A673 (cell line): ENCODE results near the gene TCP11L2. TPM values are rescaled to one million over a fixed set of nuclear protein-coding genes. Genes with fewer than 3 reads are reported as not detected.

Source experiments
- BruUV-seq: library from RNA; stranded (reverse); fragments of 400-500 nt; replicated peaks from 2 replicates; lab custom pipeline; 2021; lab: Mats Ljungman, UMichigan
- CTCF ChIA-PET: fragments of 300-600 bp; sonication (Branson Sonifier 250); formaldehyde crosslinking; loops from one replicate; lab custom pipeline; 2022; ENCODE audit warnings: antibody characterized with exemption; lab: Charles Lee
- POLR2A ChIA-PET: fragments of 300-600 bp; sonication (Branson Sonifier 250); formaldehyde crosslinking; loops from one replicate; lab custom pipeline; 2022; ENCODE audit warnings: antibody characterized with exemption; ENCODE audit not compliant: low non-redundant PET; lab: Charles Lee
- DNase-seq: peaks from one replicate; pipeline ENCODE4 v3.0.0-alpha.2; 2015; ENCODE audit warnings: low spot score
- H3K27ac ChIP-seq: fragments of 200-600 bp; sonication (generic); 2 replicates; pipeline ENCODE4 v1.5.1; 2016; ENCODE audit warnings: mixed run types, low read depth, mild to moderate bottlenecking, mixed read lengths, antibody characterized with exemption, low read length; ENCODE audit not compliant: poor library complexity, severe bottlenecking
- H3K27me3 ChIP-seq: fragments of 200-600 bp; sonication (generic); replicated peaks from 2 replicates; pipeline ENCODE4 v1.6.1; 2017; ENCODE audit warnings: mixed run types, low read depth, mild to moderate bottlenecking, mixed read lengths, antibody characterized with exemption, low read length; ENCODE audit not compliant: insufficient read depth, poor library complexity
- H3K36me3 ChIP-seq: fragments of 200-600 bp; sonication (generic); 2 replicates; pipeline ENCODE4 v1.6.1; 2016; ENCODE audit warnings: mixed run types, mild to moderate bottlenecking, mixed read lengths, antibody characterized with exemption, low read length; ENCODE audit not compliant: insufficient read depth, poor library complexity, severe bottlenecking
- H3K4me1 ChIP-seq: fragments of 200-600 bp; sonication (generic); 2 replicates; pipeline ENCODE4 v1.6.1; 2017; ENCODE audit warnings: mixed run types, mild to moderate bottlenecking, mixed read lengths, antibody characterized with exemption, low read length; ENCODE audit not compliant: insufficient read depth, poor library complexity, severe bottlenecking
- H3K4me3 ChIP-seq: fragments of 200-600 bp; sonication (generic); 2 replicates; pipeline ENCODE4 v1.5.1; 2016; ENCODE audit warnings: low read depth, mixed run types, mild to moderate bottlenecking, mixed read lengths, low read length; ENCODE audit not compliant: poor library complexity, severe bottlenecking
- H3K9me3 ChIP-seq: fragments of 200-600 bp; sonication (generic); 2 replicates; pipeline ENCODE4 v1.6.1; 2016; ENCODE audit warnings: mixed run types, low read depth, mild to moderate bottlenecking, mixed read lengths, antibody characterized with exemption, low read length; ENCODE audit not compliant: poor library complexity, severe bottlenecking
- CTCF ChIP-seq: fragments of 300-800, 200-600 bp; sonication (generic); conservative IDR thresholded peaks from 2 replicates; pipeline ENCODE4 v1.5.1; 2017; ENCODE audit warnings: low read depth, mild to moderate bottlenecking, antibody characterized with exemption, low read length, moderate library complexity, mixed read lengths
- EZH2 ChIP-seq: fragments of 200-600 bp; sonication (generic); IDR thresholded peaks from 2 replicates; pipeline ENCODE4 v1.6.1; 2017; ENCODE audit warnings: borderline replicate concordance, low read depth, mild to moderate bottlenecking, mixed read lengths, antibody characterized with exemption, low read length; ENCODE audit not compliant: poor library complexity, severe bottlenecking
- intact Hi-C: fragments of 100-400 bp; cut with micrococcal nuclease; formaldehyde crosslinking; loops from one replicate; pipeline ENCODE4 v1.10.0; 2022; ENCODE audit not compliant: unreplicated experiment
- total RNA-seq: library from RNA; stranded (reverse); gene quantifications from 2 replicates; pipeline ENCODE4 v1.2.3, GENCODE V29; 2021

Gene TCP11L2
- total RNA-seq, 1 experiment from 2014 or later: 0.39 TPM

- Histone ChIP-seq H3K27me3 (no peaks in the 10 kb centered on the region), H3K9me3 (no peaks in the 10 kb centered on the region), H3K4me1 (peaks cover 5% of the 10 kb centered on the region), H3K27ac (no peak overlapping the region), H3K36me3 (no peaks in the 10 kb centered on the region), H3K4me3 (no peak overlapping the region)
- intact Hi-C loops: no loop called here
- no peak for DNase-seq
- ChIA-PET CTCF (no interaction called here), POLR2A (no interaction called here)
- TF ChIP-seq CTCF (no peak), EZH2 (no peak)
- BruUV-seq: no TSS peak
Measured at GRCh38 chr12:106305376-106305775, 2.8 kb downstream of the TCP11L2 start.

GRCh38 chr12:106307181-106307580 lies 4.6 kb downstream of the TCP11L2 start:
- Histone ChIP-seq H3K36me3 (no peaks in the 10 kb centered on the region), H3K9me3 (no peaks in the 10 kb centered on the region), H3K4me1 (no peaks in the 10 kb centered on the region), H3K27me3 (peaks cover 3% of the 10 kb centered on the region), H3K27ac (no peak overlapping the region), H3K4me3 (no peak overlapping the region)
- POLR2A ChIA-PET: no interaction called here
- intact Hi-C loops: no loop called here
- CTCF ChIA-PET: interaction anchor here (0.6 kb wide), 1 partner anchor 50 kb away, joined by 3 read pairs; no protein-coding TSS in a partner anchor
- no peak for TF ChIP-seq EZH2
- TF ChIP-seq CTCF: no peak
- DNase-seq: no peak
- no TSS peak for BruUV-seq

- POLR2A ChIA-PET: no interaction called here
- Histone ChIP-seq H3K27me3 (peaks cover 3% of the 10 kb centered on the region), H3K27ac (no peak overlapping the region), H3K9me3 (no peaks in the 10 kb centered on the region), H3K4me3 (no peak overlapping the region), H3K36me3 (no peaks in the 10 kb centered on the region), H3K4me1 (no peaks in the 10 kb centered on the region)
- intact Hi-C loops: no loop called here
- no TSS peak for BruUV-seq
- CTCF ChIA-PET: no interaction called here
- no peak for DNase-seq
- TF ChIP-seq CTCF: no peak
- TF ChIP-seq EZH2: no peak
Measured at GRCh38 chr12:106308121-106308520, 5.6 kb downstream of the TCP11L2 start.
